Peyer's patch (tissue), 4 donors: ENCODE data around the gene L3MBTL1. TPM values are rescaled to one million over a fixed set of nuclear protein-coding genes. Genes with fewer than 3 reads are reported as not detected.

Source experiments
- DNase-seq, 3 donors: peaks; one replicate each; pipeline ENCODE4 v3.0.0-alpha.2; 2017 to 2019
- H3K27ac ChIP-seq, 4 donors: fragments of 200-600 bp; sonication (generic); one replicate each; pipeline ENCODE4 v1.5.1; 2016 to 2019
- H3K27me3 ChIP-seq, 2 donors: fragments of 200-600 bp; sonication (generic); one replicate each; pipeline ENCODE4 v1.5.1; 2019
- H3K36me3 ChIP-seq, 3 donors: fragments of 200-600 bp; sonication (generic); one replicate each; pipeline ENCODE4 v1.5.1; 2016 to 2019
- H3K4me1 ChIP-seq, 4 donors: fragments of 200-600 bp; sonication (generic); one replicate each; pipeline ENCODE4 v1.5.1; 2016 to 2019
- H3K4me3 ChIP-seq, 4 donors: fragments of 200-600 bp; sonication (generic); 1 replicate in 3 of 4; 2 replicates in 1 of 4; pipeline ENCODE4 v1.5.1; 2016 to 2019; ENCODE audit warnings: mild to moderate bottlenecking in 1 of 4
- H3K9me3 ChIP-seq, 4 donors: fragments of 200-600 bp; sonication (generic); one replicate each; pipeline ENCODE4 v1.5.1; 2016 to 2019; ENCODE audit warnings: mild to moderate bottlenecking in 1 of 4
- POLR2A ChIP-seq, 2 donors: fragments of 450-650 bp; IDR thresholded peaks; one replicate each; pipeline ENCODE4 v1.5.1; 2017; ENCODE audit warnings: antibody characterized with exemption in 2 of 2, mild to moderate bottlenecking in 2 of 2, moderate library complexity in 2 of 2
- total RNA-seq, 4 donors: library from RNA; depleted of rRNA; stranded (reverse); fragments of >200 nt; gene quantifications; one replicate each; pipeline ENCODE4 v1.1.0, GENCODE V29; 2016
- TF ChIP-seq, protein P1 (sequence below), 6 experiments: fragments of 450-650 bp in 4 of 6; fragments of 200-600 bp in 2 of 6; sonication (generic) in 1 of 6; IDR thresholded peaks; one replicate each; pipeline ENCODE4 v1.5.1; 2017 to 2019; ENCODE audit warnings: antibody characterized with exemption in 6 of 6, mild to moderate bottlenecking in 3 of 6, moderate library complexity in 1 of 6

The L3MBTL1 gene
- total RNA-seq, 4 donors from 2014 or later, result 18.0 to 37.4 (median 31.2) TPM

DNA sequence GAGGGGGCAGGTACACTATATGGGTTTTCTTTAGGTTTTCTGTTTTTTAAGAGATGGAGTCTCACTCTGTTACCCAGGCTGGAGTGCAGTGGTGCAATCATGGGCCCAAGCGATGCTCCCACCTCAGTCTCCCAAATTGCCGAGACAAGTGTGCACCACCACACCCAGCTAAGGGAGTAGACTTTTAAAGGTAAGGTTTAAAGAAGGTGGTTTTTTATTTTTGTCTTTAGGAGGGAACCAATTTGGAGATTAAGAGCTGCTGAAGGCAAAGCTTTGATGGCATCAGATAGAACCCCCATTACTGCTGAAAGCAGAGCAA, 41.9 kb upstream of the L3MBTL1 start:
- H3K4me3 ChIP-seq, result no peak overlapping the region
- no peak for DNase-seq
- TF ChIP-seq, protein P1, sequence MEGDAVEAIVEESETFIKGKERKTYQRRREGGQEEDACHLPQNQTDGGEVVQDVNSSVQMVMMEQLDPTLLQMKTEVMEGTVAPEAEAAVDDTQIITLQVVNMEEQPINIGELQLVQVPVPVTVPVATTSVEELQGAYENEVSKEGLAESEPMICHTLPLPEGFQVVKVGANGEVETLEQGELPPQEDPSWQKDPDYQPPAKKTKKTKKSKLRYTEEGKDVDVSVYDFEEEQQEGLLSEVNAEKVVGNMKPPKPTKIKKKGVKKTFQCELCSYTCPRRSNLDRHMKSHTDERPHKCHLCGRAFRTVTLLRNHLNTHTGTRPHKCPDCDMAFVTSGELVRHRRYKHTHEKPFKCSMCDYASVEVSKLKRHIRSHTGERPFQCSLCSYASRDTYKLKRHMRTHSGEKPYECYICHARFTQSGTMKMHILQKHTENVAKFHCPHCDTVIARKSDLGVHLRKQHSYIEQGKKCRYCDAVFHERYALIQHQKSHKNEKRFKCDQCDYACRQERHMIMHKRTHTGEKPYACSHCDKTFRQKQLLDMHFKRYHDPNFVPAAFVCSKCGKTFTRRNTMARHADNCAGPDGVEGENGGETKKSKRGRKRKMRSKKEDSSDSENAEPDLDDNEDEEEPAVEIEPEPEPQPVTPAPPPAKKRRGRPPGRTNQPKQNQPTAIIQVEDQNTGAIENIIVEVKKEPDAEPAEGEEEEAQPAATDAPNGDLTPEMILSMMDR (IDR thresholded peaks at IDR 0.05), result no peak
- no peak for TF ChIP-seq POLR2A (IDR thresholded peaks at IDR 0.05)
- H3K27ac ChIP-seq, result no peak overlapping the region
- peaks cover 0 to 76% (median 0%) of the 10 kb centered on the region in 3 donors for H3K36me3 ChIP-seq
- no peaks in the 10 kb centered on the region for H3K9me3 ChIP-seq
- H3K4me1 ChIP-seq, result peaks cover 0 to 8% (median 0%) of the 10 kb centered on the region in 4 donors
- no peaks in the 10 kb centered on the region for H3K27me3 ChIP-seq

DNA sequence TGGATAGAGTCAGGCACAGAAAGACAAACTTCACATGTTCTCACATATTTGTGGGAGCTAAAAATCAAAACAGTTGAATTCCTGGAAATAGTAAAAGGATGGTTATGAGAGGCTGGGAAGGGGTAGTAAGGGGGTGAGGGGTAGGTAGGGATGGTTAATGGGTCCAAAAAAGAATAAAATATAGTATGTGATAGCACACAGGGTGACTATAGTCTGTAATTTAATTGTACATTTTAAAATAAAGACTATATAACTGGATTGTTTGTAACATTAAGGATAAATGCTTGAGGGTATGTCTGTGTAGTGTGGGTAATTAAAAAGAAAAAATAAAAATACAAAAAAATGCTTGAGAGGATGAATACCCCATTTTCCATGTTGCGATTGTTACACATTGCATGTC, 39.9 kb upstream of the L3MBTL1 start:
- TF ChIP-seq, protein P1 (IDR thresholded peaks at IDR 0.05), result no peak
- no peak for TF ChIP-seq POLR2A (IDR thresholded peaks at IDR 0.05)
- Histone ChIP-seq H3K4me3 (no peak overlapping the region), H3K36me3 (peaks cover 0 to 58% (median 0%) of the 10 kb centered on the region in 3 donors), H3K9me3 (no peaks in the 10 kb centered on the region), H3K27ac (no peak overlapping the region), H3K27me3 (no peaks in the 10 kb centered on the region), H3K4me1 (no peaks in the 10 kb centered on the region)
- DNase-seq, result no peak

DNA sequence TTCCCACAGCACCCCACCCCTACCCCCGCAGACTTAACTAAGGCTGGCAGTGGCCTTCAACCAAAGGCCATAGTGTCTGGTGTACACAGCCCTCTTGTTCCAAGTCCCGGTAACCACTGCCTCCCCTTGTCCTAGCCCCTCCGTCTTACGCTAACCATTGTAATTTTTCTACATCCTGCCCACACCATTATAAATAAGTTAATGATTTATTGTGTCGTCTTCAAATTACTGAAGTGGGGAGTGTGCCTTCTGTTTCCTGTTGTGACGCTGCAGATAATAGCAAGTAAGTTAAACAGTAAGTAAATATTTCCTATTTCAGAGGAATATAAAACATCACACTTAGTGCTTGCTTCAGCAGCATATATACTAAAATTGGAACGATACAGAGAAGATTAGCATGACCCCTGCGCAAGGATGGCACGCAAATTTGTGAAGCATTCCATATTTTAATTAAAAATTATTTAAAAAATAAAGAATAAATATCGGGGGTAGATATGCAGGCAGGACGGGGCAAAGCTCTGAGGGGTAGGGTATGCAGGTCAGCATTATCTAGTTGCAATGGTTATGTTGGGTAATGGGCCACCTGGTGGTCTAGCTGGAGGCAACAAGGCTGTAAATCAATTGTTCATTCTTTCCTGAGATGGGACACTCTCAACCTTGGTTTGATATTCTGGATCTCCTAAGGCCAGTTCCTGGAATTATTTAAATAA, 34.7 kb upstream of the L3MBTL1 start:
- H3K4me3 ChIP-seq, result no peak overlapping the region
- H3K9me3 ChIP-seq, result no peaks in the 10 kb centered on the region
- H3K36me3 ChIP-seq, result peaks cover 0 to 8% (median 0%) of the 10 kb centered on the region in 3 donors
- H3K27ac ChIP-seq, result no peak overlapping the region
- no peak for DNase-seq
- TF ChIP-seq POLR2A (IDR thresholded peaks at IDR 0.05), result no peak
- TF ChIP-seq, protein P1 (IDR thresholded peaks at IDR 0.05), result no peak
- no peaks in the 10 kb centered on the region for H3K4me1 ChIP-seq
- H3K27me3 ChIP-seq, result no peaks in the 10 kb centered on the region

- TF ChIP-seq, protein P1 (IDR thresholded peaks at IDR 0.05), result no peak
- TF ChIP-seq POLR2A (IDR thresholded peaks at IDR 0.05), result no peak
- Histone ChIP-seq H3K27ac (no peak overlapping the region), H3K4me1 (no peaks in the 10 kb centered on the region), H3K36me3 (peaks cover 0 to 6% (median 0%) of the 10 kb centered on the region in 3 donors), H3K4me3 (no peak overlapping the region), H3K27me3 (no peaks in the 10 kb centered on the region), H3K9me3 (no peaks in the 10 kb centered on the region)
- DNase-seq, result no peak
Measured at GRCh38 chr20:43473381-43473704, 34.2 kb upstream of the L3MBTL1 start.

GRCh38 chr20:43477193-43477592, 30.3 kb upstream of the L3MBTL1 start:
- Histone ChIP-seq H3K27me3 (no peaks in the 10 kb centered on the region), H3K36me3 (no peaks in the 10 kb centered on the region), H3K4me3 (no peak overlapping the region), H3K4me1 (no peaks in the 10 kb centered on the region), H3K9me3 (no peaks in the 10 kb centered on the region), H3K27ac (no peak overlapping the region)
- no peak for DNase-seq
- TF ChIP-seq POLR2A (IDR thresholded peaks at IDR 0.05), result no peak
- TF ChIP-seq, protein P1 (IDR thresholded peaks at IDR 0.05), result no peak

DNA sequence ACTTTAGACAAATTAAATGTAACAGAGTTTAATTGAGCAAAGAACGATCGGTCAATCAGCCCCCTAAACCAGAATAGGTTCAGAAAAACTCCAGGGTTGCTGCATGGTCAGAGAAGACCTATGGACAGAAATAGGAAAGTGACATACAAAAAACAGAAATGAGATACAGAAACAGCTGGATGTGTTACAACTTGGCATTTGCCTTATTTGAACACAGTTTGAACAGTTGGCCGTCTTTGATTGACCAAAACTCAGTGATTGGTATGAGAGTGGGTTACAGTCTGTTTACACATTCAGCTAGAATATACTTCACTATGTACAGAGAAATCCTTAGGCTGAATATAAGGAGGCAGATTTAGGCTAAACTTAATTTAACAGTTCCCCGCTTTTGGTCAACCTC, 29.9 kb upstream of the L3MBTL1 start:
- Histone ChIP-seq H3K4me1 (no peaks in the 10 kb centered on the region), H3K27ac (no peak overlapping the region), H3K36me3 (no peaks in the 10 kb centered on the region), H3K9me3 (no peaks in the 10 kb centered on the region), H3K27me3 (no peaks in the 10 kb centered on the region), H3K4me3 (no peak overlapping the region)
- no peak for DNase-seq
- TF ChIP-seq POLR2A (IDR thresholded peaks at IDR 0.05), result no peak
- TF ChIP-seq, protein P1 (IDR thresholded peaks at IDR 0.05), result no peak
